ENCODE data around the gene SDC3.

The SDC3 gene

DNA sequence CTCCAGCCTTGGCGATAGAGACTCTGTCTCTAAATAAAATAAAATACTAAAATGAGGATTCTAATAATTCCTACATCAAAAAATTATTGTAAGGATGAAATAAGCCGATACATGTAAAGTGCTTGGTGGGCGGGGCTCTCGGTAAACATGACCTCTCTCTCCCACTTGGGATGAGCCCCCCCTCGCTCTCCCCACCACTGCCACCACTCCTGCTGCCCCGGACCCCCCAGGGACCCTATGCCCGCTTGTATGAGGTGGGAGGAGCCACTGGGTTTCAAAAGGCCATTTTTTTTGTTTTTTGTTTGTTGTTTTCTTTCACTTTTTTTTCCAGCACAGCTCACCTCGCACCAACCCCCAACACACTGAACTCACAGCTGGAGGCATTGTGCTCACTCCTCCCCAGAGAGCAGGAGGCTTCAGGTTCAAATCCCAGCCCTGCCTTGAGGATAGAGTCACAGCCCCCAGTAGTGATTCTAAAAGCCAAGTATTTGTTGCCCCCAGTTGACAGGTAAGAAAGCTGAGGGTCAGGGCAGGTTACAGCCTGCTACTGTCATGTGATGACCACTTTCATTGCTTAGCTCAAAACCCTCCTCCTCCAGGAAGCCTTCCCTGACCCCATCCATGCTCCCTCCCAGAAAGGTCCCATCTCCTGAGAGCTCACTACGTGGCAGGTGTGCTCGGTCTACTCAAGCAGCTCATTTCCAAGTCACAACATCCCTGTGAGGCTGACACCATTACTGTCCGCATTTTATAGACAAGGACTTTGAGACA lies 4.2 kb downstream of the SDC3 start:
- DNase-seq: peak in 1 of 2 experiments; percentile 33

GRCh38 chr1:30903343-30904034 lies 5.1 kb downstream of the SDC3 start:
- DNase-seq: peak in 1 of 2 experiments; percentile 35

- peak in 1 of 2 experiments; percentile 39 for DNase-seq
Observed at GRCh38 chr1:30902593-30903290, 5.8 kb downstream of the SDC3 start.

DNA sequence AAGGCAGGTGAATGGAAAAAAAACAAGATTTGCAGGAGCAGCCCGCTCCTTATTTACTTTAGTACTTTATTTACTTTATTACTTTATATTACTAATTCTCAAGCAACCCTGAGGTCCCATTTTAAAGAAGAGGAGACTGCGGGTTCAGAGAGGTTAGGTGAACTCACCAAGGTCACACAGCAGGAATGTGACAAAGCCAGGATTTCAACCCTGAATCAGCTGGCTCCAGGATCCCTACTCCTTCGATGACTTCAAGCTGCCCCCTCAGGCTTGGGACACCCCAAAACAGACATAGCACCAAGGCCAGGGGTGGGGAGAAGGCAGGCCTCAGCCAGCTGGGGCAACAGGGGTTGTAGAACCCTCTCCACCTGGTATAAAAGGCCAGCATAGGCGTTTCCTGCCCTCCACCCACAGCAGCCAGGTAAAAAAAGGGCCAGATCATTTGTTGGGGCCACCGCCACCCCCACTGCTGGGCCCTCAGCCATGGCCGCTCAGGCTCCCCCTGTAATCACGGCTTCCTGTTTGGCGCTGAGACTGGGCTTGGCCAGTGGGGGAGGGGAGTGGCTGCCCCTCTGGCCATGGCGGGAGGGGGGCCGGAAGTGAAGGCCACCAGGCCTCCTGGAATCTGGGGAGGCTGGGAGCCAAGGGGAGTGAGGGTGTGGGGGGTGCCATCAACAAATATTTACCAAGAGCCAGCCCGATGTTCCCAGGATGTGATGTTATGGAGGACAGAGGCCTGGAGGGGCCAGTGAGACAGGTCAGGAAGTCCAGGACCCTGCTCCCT lies 6.6 kb downstream of the SDC3 start:
- DNase-seq: no peak

- peak in 1 of 2 experiments; percentile 54 for DNase-seq
Observed at GRCh38 chr1:30900931-30901560, 7.5 kb downstream of the SDC3 start.

DNA sequence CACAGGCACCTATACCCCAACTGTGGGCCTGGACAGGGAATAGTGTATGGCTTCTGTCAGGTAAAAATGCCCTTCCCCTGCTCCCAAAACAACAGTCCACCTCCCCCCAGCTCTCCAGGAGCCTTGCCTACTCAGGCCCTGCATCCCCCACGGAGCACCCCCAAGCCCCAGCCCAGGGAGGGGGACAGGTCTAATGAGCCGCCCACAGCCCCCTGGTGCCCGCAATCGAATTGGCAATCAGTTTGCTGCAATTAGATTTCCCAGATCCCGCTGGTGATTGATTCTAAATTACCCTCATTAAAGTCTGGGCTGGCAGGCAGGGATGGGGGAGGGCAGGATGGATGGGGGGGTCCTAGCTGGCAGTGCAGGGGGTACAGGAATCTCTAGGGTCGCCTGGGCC lies 8.1 kb downstream of the SDC3 start:
- no peak for DNase-seq

DNA sequence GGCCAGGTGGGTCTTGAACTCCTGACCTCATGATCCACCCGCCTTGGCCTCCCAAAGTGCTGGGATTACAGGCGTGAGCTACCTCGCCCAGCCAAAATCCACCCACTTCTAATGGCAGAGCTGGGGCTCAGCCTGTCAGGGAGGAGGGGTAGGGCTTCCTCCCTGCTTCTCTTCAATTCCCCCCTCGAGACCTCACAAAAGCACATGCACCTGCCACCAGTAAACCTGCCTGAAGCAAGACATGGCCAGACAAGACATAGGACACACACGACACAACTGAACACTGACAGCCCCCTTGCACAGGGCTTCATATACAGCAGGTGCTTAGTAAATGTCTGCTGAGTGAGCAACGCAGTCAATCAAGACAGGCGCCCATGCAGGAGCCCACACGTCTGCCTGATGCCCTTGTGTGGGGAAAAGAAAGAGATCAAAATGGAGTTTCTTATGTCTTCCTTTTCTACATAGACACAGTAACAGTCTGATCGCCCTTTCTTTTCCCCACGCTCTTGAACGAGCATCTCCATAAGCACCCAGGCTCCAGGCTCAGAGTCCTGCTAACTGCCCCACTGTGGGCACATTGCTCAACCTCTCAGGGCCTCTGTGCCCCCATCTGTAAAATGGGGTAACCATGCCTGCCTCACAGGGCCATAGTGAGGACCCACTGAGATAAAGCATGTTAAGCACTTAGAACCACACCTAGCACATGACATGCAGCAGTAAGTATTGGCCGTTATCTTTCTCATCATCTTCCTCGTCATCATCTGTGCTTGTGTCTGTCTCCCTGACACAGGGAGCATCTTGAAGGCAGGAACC lies 8.8 kb downstream of the SDC3 start:
- DNase-seq: peak in 1 of 2 experiments; percentile 31

DNA sequence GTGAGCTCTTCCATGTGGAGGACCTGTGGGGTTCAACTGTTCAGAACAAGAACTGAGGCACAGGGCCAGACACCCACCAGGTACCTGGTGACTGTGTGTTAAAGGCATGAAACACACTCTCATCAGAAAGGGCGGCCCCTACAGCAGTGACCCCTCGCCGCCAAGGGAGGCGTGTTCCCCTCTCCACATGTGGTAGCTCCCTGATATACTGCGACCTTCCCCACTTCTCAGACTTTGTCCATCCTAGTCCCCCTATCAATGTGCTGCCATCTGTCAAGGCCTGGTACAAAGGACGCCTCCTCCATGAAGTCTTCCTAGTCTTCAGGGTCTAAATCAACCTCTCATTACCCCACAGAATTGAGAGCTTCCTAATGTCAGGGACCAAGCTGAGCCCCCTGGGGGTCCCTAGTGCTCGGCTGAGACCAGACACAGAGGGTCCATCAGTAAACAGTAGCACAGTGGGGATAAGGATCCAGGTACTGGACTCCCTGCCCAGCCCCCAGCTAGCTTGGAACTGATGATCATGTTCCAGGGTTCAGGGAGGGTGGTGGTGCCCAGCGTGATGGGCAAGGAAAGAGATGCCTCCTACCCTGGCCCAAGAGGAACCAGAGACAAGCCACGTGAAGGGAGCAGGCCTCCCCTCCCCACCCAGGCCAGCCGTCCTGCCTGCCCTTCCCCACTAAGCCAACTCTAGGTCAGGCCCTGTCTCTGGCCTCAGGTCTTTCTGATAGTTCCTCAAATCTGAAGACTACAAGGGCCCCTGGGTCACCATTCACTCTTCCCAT lies 10.3 kb downstream of the SDC3 start:
- no peak for DNase-seq

GRCh38 chr1:30896905-30897304 lies 11.7 kb downstream of the SDC3 start:
- no peak for DNase-seq

GRCh38 chr1:30895944-30896660 lies 12.5 kb downstream of the SDC3 start:
- no peak for DNase-seq

DNA sequence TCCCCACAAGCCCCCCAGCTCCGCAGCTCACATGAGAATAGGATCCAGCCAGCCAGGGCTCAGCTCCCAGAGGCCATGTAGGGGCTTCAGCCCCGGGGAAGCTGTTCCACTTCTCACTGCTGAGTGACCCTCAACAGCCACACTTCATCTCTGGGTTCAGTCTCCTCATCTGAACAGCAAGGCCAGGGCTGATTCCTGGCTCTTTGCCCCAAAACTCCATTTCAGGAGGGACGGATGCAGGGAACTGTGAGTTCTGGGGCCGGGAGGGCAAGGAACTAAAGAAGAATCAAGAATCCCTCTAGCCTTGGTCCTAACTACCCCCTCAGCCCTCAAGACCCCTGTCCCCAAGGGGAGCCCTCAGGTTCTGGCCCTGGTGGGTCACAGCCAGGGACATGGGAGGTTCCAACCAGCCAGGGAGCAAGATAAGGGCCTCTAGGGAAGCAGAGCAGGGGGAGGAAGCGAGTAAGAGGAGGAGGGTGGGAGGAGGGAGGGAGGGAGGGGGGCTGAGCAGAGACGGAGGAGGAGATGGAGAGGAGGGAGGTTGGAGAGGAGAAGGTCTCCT lies 13.1 kb downstream of the SDC3 start:
- DNase-seq: no peak

- no peak for DNase-seq
Observed at GRCh38 chr1:30894508-30894973, 14.0 kb downstream of the SDC3 start.

DNA sequence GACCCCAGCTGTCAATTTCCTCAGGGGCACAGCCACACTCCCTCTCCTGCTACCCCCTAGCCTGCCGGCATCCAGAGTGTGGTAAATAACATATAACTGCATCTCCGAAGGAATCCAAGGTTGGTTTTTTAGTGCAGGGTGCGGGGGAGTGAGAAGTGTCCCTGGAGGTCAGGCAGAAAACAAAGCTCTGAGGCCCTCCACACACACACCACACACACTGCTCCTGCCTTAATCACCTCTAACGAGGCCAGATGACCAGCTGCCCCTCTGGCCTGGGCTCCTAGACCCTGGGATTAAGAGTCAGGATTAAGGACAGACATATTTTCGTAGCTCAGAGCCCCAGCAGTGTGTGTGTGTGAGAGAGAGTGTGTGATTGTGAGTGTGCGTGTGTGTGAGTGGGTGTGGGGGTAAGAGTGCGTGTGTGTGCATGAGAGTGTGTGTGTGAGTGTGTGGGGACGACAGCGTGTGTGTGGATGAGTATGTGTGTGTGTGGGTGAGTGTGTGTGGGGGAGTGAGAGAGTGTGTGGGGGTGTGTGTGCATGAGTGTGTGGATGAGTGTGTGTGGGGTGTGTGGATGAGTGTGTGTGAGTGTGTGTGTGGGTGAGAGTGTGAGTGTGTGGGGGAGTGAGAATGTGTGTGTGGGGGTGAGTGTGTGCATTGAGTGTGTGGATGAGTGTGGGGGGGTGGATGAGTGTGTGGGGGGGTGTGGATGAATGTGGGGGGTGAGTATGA lies 14.6 kb downstream of the SDC3 start:
- DNase-seq: no peak

- DNase-seq: no peak
Observed at GRCh38 chr1:30892671-30893073, 15.9 kb downstream of the SDC3 start.

DNA sequence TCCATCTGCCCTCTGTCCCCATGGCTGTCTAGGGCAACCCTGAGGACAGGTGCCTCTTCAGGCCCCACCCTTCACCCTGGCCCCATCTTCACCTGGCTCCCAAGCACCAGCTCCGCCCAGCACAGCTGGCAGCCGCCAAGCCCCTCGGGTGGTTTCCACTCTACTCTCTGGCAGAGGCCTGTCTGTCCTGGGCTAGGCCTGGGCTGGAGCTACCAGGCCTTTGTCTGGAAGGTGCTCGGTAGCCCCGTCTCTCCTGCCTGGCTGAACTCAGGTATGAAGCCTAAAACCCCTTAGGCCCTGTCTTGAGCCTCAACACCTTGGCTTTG lies 17.4 kb downstream of the SDC3 start:
- DNase-seq: no peak

GRCh38 chr1:30890502-30891226 lies 17.9 kb downstream of the SDC3 start:
- no peak for DNase-seq

GRCh38 chr1:30889511-30889910 lies 19.0 kb downstream of the SDC3 start:
- no peak for DNase-seq

- no peak for DNase-seq
Observed at GRCh38 chr1:30888975-30889374, 19.6 kb downstream of the SDC3 start.
